Osteocyte (in vitro differentiated cells): ENCODE data around the gene FIBCD1. TPM values are rescaled to one million over a fixed set of nuclear protein-coding genes. Genes with fewer than 3 reads are reported as not detected.
A peak's percentile ranks its signal among the peaks of the same experiment; 100 is the strongest.

Experiments used
- DNase-seq: peaks from one replicate; pipeline ENCODE4 v3.0.0; 2021; ENCODE audit warnings: mixed read lengths; ENCODE audit not compliant: unreplicated experiment; ENCODE audit errors: extremely low spot score
- H3K27ac Mint-ChIP-seq: one replicate; pipeline ENCODE4 v1.8.0; 2021; ENCODE audit warnings: mild to moderate bottlenecking, mixed read lengths; ENCODE audit not compliant: unreplicated experiment
- H3K27me3 Mint-ChIP-seq: one replicate; pipeline ENCODE4 v1.8.0; 2021; ENCODE audit warnings: mixed read lengths; ENCODE audit not compliant: unreplicated experiment
- H3K36me3 Mint-ChIP-seq: one replicate; pipeline ENCODE4 v1.8.0; 2021; ENCODE audit warnings: mixed read lengths; ENCODE audit not compliant: unreplicated experiment
- H3K4me1 Mint-ChIP-seq: one replicate; pipeline ENCODE4 v1.8.0; 2021; ENCODE audit warnings: mixed read lengths; ENCODE audit not compliant: unreplicated experiment
- H3K4me3 Mint-ChIP-seq: one replicate; pipeline ENCODE4 v1.8.0; 2021; ENCODE audit warnings: mild to moderate bottlenecking, moderate library complexity, mixed read lengths; ENCODE audit not compliant: unreplicated experiment
- H3K9me3 Mint-ChIP-seq: one replicate; pipeline ENCODE4 v1.8.0; 2021; ENCODE audit warnings: mixed read lengths; ENCODE audit not compliant: unreplicated experiment
- CTCF ChIP-seq: fragments of 200-600 bp; sonication (generic); IDR thresholded peaks from 2 replicates; pipeline ENCODE4 v1.5.0; 2021; ENCODE audit warnings: antibody characterized with exemption, mild to moderate bottlenecking, moderate library complexity
- total RNA-seq: library from RNA; stranded (reverse); gene quantifications from 2 replicates; pipeline ENCODE4 v1.2.1, GENCODE V29; 2021

Gene FIBCD1
- total RNA-seq, 1 donor from 2014 or later = 18.2 TPM

GRCh38 chr9:130970855-130971254 lies 31.8 kb upstream of the FIBCD1 start:
- H3K4me1 Mint-ChIP-seq = peaks cover 4% of the 10 kb centered on the region
- no peaks in the 10 kb centered on the region for H3K36me3 Mint-ChIP-seq
- H3K27ac Mint-ChIP-seq = no peak overlapping the region
- no peak for DNase-seq
- H3K9me3 Mint-ChIP-seq = no peaks in the 10 kb centered on the region
- no peak overlapping the region for H3K4me3 Mint-ChIP-seq
- TF ChIP-seq CTCF = no peak
- peaks cover 25% of the 10 kb centered on the region for H3K27me3 Mint-ChIP-seq

- no peak overlapping the region for H3K4me3 Mint-ChIP-seq
- H3K4me1 Mint-ChIP-seq = peaks cover 4% of the 10 kb centered on the region
- no peak for DNase-seq
- TF ChIP-seq CTCF = no peak
- peaks cover 25% of the 10 kb centered on the region for H3K27me3 Mint-ChIP-seq
- no peak overlapping the region for H3K27ac Mint-ChIP-seq
- no peaks in the 10 kb centered on the region for H3K36me3 Mint-ChIP-seq
- no peaks in the 10 kb centered on the region for H3K9me3 Mint-ChIP-seq
Observed at GRCh38 chr9:130970052-130970451, 31.0 kb upstream of the FIBCD1 start.

- DNase-seq = no peak
- Mint-ChIP-seq H3K9me3 (no peaks in the 10 kb centered on the region), H3K27me3 (no peaks in the 10 kb centered on the region), H3K27ac (no peak overlapping the region), H3K4me3 (no peak overlapping the region), H3K4me1 (peaks cover 22% of the 10 kb centered on the region), H3K36me3 (no peaks in the 10 kb centered on the region)
- TF ChIP-seq CTCF = no peak
Observed at GRCh38 chr9:130965680-130966079, 26.6 kb upstream of the FIBCD1 start.

- Mint-ChIP-seq H3K9me3 (no peaks in the 10 kb centered on the region), H3K4me3 (no peak overlapping the region), H3K4me1 (peaks cover 22% of the 10 kb centered on the region), H3K27me3 (no peaks in the 10 kb centered on the region), H3K36me3 (no peaks in the 10 kb centered on the region), H3K27ac (no peak overlapping the region)
- DNase-seq = no peak
- no peak for TF ChIP-seq CTCF
Observed at GRCh38 chr9:130963916-130964315, 24.9 kb upstream of the FIBCD1 start.

- Mint-ChIP-seq H3K27me3 (no peaks in the 10 kb centered on the region), H3K4me1 (peaks cover 22% of the 10 kb centered on the region), H3K4me3 (no peak overlapping the region), H3K27ac (peak overlapping the region; percentile 89), H3K36me3 (no peaks in the 10 kb centered on the region), H3K9me3 (no peaks in the 10 kb centered on the region)
- TF ChIP-seq CTCF = no peak
- DNase-seq = no peak
Observed at GRCh38 chr9:130963337-130963908, 24.4 kb upstream of the FIBCD1 start.
